ENCODE results near the gene DHODH.

DNA sequence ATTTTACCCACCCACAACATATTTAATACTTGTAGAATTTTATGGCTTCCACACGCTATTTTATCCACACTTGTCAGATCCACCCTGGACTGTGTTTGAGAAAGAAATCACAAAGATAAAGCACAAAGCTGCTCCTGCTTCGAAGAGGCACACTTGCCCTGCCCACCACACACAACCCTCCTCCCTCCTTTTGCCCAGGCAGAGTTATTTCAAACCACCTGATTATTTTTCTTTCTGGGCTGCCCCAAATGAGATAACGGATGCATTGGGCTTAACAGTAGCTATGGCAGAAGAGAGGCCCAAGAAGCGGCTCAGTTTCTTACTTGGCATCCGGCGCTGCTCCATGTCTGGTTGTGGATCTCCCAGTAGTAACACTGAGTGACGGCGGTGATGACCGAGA, 35.5 kb upstream of the DHODH start:
- TF ChIP-seq, protein P1, sequence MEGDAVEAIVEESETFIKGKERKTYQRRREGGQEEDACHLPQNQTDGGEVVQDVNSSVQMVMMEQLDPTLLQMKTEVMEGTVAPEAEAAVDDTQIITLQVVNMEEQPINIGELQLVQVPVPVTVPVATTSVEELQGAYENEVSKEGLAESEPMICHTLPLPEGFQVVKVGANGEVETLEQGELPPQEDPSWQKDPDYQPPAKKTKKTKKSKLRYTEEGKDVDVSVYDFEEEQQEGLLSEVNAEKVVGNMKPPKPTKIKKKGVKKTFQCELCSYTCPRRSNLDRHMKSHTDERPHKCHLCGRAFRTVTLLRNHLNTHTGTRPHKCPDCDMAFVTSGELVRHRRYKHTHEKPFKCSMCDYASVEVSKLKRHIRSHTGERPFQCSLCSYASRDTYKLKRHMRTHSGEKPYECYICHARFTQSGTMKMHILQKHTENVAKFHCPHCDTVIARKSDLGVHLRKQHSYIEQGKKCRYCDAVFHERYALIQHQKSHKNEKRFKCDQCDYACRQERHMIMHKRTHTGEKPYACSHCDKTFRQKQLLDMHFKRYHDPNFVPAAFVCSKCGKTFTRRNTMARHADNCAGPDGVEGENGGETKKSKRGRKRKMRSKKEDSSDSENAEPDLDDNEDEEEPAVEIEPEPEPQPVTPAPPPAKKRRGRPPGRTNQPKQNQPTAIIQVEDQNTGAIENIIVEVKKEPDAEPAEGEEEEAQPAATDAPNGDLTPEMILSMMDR (IDR thresholded peaks at IDR 0.05; ENCODE audit: low read depth, low read length, missing input control) = no peak
- TF ChIP-seq GABPA (IDR thresholded peaks at IDR 0.05 in 1 of 2, conservative IDR thresholded peaks at IDR 0.05 in 1 of 2) (no peak), YY1 (IDR thresholded peaks at IDR 0.05) (no peak), RAD21 (IDR thresholded peaks at IDR 0.05) (no peak), FOXA1 (IDR thresholded peaks at IDR 0.05) (no peak)
- TF ChIP-seq, protein P2, sequence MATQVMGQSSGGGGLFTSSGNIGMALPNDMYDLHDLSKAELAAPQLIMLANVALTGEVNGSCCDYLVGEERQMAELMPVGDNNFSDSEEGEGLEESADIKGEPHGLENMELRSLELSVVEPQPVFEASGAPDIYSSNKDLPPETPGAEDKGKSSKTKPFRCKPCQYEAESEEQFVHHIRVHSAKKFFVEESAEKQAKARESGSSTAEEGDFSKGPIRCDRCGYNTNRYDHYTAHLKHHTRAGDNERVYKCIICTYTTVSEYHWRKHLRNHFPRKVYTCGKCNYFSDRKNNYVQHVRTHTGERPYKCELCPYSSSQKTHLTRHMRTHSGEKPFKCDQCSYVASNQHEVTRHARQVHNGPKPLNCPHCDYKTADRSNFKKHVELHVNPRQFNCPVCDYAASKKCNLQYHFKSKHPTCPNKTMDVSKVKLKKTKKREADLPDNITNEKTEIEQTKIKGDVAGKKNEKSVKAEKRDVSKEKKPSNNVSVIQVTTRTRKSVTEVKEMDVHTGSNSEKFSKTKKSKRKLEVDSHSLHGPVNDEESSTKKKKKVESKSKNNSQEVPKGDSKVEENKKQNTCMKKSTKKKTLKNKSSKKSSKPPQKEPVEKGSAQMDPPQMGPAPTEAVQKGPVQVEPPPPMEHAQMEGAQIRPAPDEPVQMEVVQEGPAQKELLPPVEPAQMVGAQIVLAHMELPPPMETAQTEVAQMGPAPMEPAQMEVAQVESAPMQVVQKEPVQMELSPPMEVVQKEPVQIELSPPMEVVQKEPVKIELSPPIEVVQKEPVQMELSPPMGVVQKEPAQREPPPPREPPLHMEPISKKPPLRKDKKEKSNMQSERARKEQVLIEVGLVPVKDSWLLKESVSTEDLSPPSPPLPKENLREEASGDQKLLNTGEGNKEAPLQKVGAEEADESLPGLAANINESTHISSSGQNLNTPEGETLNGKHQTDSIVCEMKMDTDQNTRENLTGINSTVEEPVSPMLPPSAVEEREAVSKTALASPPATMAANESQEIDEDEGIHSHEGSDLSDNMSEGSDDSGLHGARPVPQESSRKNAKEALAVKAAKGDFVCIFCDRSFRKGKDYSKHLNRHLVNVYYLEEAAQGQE (IDR thresholded peaks at IDR 0.05) = no peak
- TF ChIP-seq, protein P3, sequence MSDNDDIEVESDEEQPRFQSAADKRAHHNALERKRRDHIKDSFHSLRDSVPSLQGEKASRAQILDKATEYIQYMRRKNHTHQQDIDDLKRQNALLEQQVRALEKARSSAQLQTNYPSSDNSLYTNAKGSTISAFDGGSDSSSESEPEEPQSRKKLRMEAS (IDR thresholded peaks at IDR 0.05) = no peak

Data from liver (tissue), 3 donors.